Liver (tissue), 3 donors: ENCODE measurements around the gene FRZB.

Experiments used
- FOXA1 ChIP-seq: IDR thresholded peaks from 2 replicates; pipeline ENCODE4 v1.6.1; 2016; ENCODE audit warnings: antibody characterized with exemption
- GABPA ChIP-seq, 2 donors: IDR thresholded peaks in 1 of 2; conservative IDR thresholded peaks in 1 of 2; 2 replicates each; pipeline ENCODE4 v1.6.1; 2016; ENCODE audit warnings: antibody characterized with exemption in 2 of 2, mild to moderate bottlenecking in 1 of 2, moderate library complexity in 1 of 2
- JUND ChIP-seq, 2 donors: IDR thresholded peaks; 2 replicates each; pipeline ENCODE4 v1.6.1; 2016; ENCODE audit warnings: antibody characterized with exemption in 2 of 2
- RAD21 ChIP-seq, 2 donors: IDR thresholded peaks; 2 replicates each; pipeline ENCODE4 v1.6.1; 2016; ENCODE audit warnings: antibody characterized with exemption in 2 of 2, mild to moderate bottlenecking in 2 of 2
- SP1 ChIP-seq: IDR thresholded peaks from 2 replicates; pipeline ENCODE4 v1.6.1; 2018; ENCODE audit warnings: antibody characterized with exemption, mild to moderate bottlenecking
- TAF1 ChIP-seq: conservative IDR thresholded peaks from 2 replicates; pipeline ENCODE4 v1.6.1; 2016; ENCODE audit warnings: antibody characterized with exemption, mild to moderate bottlenecking
- YY1 ChIP-seq: IDR thresholded peaks from 2 replicates; pipeline ENCODE4 v1.6.1; 2016; ENCODE audit warnings: antibody characterized with exemption, mild to moderate bottlenecking
- TF ChIP-seq, protein P1 (sequence below): IDR thresholded peaks from 2 replicates; pipeline ENCODE4 v1.6.1; 2016; ENCODE audit warnings: antibody characterized with exemption
- TF ChIP-seq, protein P2 (sequence below): fragments of 150-350 bp; IDR thresholded peaks from 2 replicates; pipeline ENCODE4 v1.5.1; 2017; ENCODE audit warnings: improper control_type of control experiment, low read depth, low read length; ENCODE audit not compliant: missing input control
- TF ChIP-seq, protein P3 (sequence below): IDR thresholded peaks from 2 replicates; pipeline ENCODE4 v1.6.1; 2016; ENCODE audit warnings: antibody characterized with exemption
- TF ChIP-seq, protein P4 (sequence below): IDR thresholded peaks from 2 replicates; pipeline ENCODE4 v1.6.1; 2016; ENCODE audit warnings: antibody characterized with exemption, mild to moderate bottlenecking
- donor health status: healthy.
- donor health status: healthy.

DNA sequence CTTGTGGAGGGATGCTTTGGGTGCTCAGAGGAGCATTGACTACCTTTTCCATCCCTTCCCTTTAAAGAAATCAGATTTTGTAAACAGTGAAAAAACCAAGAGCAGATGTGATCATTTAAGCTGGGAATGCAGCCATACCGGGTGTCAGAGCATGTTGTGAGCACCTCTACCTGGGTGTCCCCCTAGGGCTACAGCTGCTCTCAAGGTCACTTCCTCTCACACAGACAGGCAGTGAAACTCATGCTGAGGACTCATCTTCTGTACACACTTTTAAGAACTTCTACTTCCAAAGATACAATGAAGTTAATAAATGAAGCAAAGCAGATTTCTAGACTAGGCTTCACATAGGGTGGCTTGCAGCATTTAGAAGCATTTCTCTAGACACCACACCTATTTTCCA lies 48.4 kb upstream of the FRZB start:
- TF ChIP-seq, protein P1, sequence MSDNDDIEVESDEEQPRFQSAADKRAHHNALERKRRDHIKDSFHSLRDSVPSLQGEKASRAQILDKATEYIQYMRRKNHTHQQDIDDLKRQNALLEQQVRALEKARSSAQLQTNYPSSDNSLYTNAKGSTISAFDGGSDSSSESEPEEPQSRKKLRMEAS: no peak
- TF ChIP-seq, protein P2, sequence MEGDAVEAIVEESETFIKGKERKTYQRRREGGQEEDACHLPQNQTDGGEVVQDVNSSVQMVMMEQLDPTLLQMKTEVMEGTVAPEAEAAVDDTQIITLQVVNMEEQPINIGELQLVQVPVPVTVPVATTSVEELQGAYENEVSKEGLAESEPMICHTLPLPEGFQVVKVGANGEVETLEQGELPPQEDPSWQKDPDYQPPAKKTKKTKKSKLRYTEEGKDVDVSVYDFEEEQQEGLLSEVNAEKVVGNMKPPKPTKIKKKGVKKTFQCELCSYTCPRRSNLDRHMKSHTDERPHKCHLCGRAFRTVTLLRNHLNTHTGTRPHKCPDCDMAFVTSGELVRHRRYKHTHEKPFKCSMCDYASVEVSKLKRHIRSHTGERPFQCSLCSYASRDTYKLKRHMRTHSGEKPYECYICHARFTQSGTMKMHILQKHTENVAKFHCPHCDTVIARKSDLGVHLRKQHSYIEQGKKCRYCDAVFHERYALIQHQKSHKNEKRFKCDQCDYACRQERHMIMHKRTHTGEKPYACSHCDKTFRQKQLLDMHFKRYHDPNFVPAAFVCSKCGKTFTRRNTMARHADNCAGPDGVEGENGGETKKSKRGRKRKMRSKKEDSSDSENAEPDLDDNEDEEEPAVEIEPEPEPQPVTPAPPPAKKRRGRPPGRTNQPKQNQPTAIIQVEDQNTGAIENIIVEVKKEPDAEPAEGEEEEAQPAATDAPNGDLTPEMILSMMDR: no peak
- TF ChIP-seq GABPA (IDR thresholded peaks at IDR 0.05 in 1 of 2, conservative IDR thresholded peaks at IDR 0.05 in 1 of 2): no peak
- TF ChIP-seq, protein P3, sequence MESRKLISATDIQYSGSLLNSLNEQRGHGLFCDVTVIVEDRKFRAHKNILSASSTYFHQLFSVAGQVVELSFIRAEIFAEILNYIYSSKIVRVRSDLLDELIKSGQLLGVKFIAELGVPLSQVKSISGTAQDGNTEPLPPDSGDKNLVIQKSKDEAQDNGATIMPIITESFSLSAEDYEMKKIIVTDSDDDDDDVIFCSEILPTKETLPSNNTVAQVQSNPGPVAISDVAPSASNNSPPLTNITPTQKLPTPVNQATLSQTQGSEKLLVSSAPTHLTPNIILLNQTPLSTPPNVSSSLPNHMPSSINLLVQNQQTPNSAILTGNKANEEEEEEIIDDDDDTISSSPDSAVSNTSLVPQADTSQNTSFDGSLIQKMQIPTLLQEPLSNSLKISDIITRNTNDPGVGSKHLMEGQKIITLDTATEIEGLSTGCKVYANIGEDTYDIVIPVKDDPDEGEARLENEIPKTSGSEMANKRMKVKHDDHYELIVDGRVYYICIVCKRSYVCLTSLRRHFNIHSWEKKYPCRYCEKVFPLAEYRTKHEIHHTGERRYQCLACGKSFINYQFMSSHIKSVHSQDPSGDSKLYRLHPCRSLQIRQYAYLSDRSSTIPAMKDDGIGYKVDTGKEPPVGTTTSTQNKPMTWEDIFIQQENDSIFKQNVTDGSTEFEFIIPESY: no peak
- TF ChIP-seq RAD21 (IDR thresholded peaks at IDR 0.05): no peak
- TF ChIP-seq YY1: no peak
- no peak for TF ChIP-seq FOXA1
- no peak for TF ChIP-seq TAF1
- TF ChIP-seq JUND (IDR thresholded peaks at IDR 0.05): no peak
- no peak for TF ChIP-seq SP1
- TF ChIP-seq, protein P4, sequence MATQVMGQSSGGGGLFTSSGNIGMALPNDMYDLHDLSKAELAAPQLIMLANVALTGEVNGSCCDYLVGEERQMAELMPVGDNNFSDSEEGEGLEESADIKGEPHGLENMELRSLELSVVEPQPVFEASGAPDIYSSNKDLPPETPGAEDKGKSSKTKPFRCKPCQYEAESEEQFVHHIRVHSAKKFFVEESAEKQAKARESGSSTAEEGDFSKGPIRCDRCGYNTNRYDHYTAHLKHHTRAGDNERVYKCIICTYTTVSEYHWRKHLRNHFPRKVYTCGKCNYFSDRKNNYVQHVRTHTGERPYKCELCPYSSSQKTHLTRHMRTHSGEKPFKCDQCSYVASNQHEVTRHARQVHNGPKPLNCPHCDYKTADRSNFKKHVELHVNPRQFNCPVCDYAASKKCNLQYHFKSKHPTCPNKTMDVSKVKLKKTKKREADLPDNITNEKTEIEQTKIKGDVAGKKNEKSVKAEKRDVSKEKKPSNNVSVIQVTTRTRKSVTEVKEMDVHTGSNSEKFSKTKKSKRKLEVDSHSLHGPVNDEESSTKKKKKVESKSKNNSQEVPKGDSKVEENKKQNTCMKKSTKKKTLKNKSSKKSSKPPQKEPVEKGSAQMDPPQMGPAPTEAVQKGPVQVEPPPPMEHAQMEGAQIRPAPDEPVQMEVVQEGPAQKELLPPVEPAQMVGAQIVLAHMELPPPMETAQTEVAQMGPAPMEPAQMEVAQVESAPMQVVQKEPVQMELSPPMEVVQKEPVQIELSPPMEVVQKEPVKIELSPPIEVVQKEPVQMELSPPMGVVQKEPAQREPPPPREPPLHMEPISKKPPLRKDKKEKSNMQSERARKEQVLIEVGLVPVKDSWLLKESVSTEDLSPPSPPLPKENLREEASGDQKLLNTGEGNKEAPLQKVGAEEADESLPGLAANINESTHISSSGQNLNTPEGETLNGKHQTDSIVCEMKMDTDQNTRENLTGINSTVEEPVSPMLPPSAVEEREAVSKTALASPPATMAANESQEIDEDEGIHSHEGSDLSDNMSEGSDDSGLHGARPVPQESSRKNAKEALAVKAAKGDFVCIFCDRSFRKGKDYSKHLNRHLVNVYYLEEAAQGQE: no peak
